Measurements from ENCODE around the gene TTC12.

TTC12 gene

DNA sequence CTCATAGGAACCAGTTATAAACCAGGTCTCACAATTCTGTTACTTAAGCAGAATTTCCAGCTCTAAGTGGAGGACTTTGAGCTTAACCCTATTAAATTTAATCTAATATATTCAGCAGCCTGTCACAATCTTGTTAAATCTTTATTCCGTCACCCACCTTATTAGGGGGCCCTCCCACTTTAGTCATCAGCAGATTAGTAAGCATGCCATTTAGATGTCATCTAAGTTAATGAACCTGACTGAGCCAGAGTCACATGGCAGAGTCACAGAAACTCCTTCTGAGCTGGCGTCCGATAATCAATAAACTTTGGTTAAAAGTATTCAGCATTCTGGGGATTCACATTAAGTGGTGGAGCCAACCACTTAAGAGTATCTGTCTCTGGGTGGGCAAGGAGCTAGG is 35.1 kb downstream of the TTC12 start:
- in situ Hi-C loops (cut with MboI; ENCODE audit: low sequenced_read_pairs) = no loop called here
- no peaks in the 10 kb centered on the region for H3K4me1 ChIP-seq
- H3K9me3 ChIP-seq = no peaks in the 10 kb centered on the region
- no peak for DNase-seq (ENCODE audit: low spot score in 2 of 2)
- no peaks in the 10 kb centered on the region for H3K36me3 ChIP-seq (replicated peaks)
- H3K27me3 ChIP-seq (ENCODE audit: low read depth) = peaks cover 5% of the 10 kb centered on the region; the same call in 1 of the 2 replicates
- no peak overlapping the region for H3K4me3 ChIP-seq

DNA sequence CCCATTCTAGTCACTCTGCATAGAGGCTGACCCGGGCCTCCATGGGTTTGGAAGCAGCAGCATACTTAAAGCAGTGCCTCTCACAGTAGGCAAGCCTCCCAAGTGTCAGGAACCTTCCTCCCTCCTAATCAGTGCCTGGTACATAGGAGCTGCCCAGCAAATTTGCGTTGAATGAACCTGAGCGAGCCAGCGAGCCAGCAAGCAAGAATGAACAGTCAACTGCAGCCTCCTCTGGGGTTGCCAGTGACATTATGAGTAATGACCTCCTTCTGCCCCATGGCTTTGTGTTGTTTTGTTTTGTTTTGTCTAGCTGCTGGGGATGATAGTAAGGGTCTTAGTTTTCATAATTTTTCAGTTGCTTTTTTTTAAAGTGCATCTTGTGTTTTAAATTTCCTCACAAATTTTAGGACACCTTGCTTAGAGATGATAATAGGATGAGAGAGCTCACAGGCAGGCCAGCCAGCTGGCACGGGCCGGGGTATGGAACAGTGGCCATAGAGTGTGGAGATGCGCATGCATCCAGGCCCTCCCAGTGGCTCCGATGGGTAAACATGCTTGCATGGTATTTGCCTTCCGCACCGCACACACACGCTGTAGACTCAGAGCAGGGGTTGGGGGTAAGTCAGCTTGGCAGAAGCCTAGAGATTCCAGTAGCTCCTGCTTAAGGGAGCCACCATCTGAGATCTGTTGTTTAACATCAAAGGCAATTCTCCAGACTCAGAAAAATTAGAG is 36.1 kb downstream of the TTC12 start:
- no peak for DNase-seq (ENCODE audit: low spot score in 2 of 2)
- Histone ChIP-seq H3K36me3 (replicated peaks) (no peaks in the 10 kb centered on the region), H3K27me3 (ENCODE audit: low read depth) (no peaks in the 10 kb centered on the region; the same call in 1 of the 2 replicates), H3K9me3 (no peaks in the 10 kb centered on the region), H3K4me1 (no peaks in the 10 kb centered on the region), H3K4me3 (no peak overlapping the region)
- in situ Hi-C loops (cut with MboI; ENCODE audit: low sequenced_read_pairs) = no loop called here

DNA sequence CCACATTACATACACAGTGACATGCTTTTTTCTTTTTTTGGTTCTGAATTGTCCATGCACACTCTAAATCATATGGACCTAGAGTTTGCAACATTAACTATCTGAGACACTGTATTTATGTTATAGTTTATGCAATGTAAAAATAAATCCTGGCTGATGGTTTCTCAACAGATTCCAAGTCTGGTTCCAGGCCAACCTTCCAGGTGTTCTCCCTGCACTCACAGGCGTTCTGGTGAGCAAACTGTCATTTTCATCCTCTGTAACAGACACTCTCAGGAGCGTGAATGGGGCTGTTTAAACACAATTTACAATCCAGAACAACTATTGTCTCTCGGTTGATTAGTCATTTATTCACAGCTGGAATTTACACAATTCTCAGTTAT is 36.7 kb downstream of the TTC12 start:
- DNase-seq (ENCODE audit: low spot score in 2 of 2) = no peak
- Histone ChIP-seq H3K4me3 (no peak overlapping the region), H3K9me3 (no peaks in the 10 kb centered on the region), H3K36me3 (replicated peaks) (no peaks in the 10 kb centered on the region), H3K4me1 (no peaks in the 10 kb centered on the region), H3K27me3 (ENCODE audit: low read depth) (no peaks in the 10 kb centered on the region)
- in situ Hi-C loops (cut with MboI; ENCODE audit: low sequenced_read_pairs) = no loop called here

DNA sequence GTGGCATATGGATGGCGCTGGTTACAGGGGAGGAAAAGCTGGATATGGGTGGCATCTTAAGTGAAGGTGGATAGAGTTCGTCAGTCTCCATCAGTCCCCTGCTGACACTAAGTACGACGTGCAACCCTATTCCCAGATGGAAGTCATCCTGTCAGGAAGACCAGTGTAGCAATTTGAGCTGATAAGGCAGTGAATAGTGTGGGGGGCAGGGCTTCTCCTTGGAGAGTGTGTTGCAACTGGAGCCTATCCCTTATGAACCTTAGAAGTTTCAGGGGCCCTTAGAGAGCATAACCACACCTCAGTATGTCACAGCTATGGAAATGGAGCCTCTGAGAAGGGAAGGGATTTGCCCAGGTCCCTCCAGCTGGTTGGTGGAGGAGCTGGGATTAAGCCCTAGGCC is 37.1 kb downstream of the TTC12 start:
- Histone ChIP-seq H3K36me3 (replicated peaks) (no peaks in the 10 kb centered on the region), H3K27me3 (ENCODE audit: low read depth) (no peaks in the 10 kb centered on the region), H3K4me1 (no peaks in the 10 kb centered on the region), H3K4me3 (no peak overlapping the region), H3K9me3 (no peaks in the 10 kb centered on the region)
- in situ Hi-C loops (cut with MboI; ENCODE audit: low sequenced_read_pairs) = no loop called here
- no peak for DNase-seq (ENCODE audit: low spot score in 2 of 2)

DNA sequence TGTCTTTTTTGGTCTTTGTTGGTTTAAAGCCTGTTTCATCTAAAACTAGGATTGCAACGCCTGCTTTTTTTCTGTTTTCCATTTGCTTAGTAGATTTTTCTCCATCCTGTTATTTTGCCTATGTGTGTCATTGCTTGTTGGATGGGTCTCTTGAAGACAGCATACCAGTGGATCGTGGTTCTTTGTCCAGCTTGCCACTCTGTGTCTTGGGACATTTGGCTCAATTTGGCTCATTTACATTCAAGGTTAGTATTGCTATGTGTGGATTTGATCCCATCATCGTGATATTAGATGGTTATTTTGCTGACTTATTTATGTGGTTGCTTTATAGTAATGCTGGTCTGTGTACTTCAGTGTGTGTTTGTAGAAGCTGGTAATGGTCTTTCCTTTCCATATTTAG is 41.8 kb downstream of the TTC12 start:
- no peak for DNase-seq (ENCODE audit: low spot score in 2 of 2)
- in situ Hi-C loops (cut with MboI; ENCODE audit: low sequenced_read_pairs) = no loop called here
- no peaks in the 10 kb centered on the region for H3K9me3 ChIP-seq
- no peaks in the 10 kb centered on the region for H3K27me3 ChIP-seq (ENCODE audit: low read depth)
- no peaks in the 10 kb centered on the region for H3K36me3 ChIP-seq (replicated peaks)
- no peaks in the 10 kb centered on the region for H3K4me1 ChIP-seq
- H3K4me3 ChIP-seq = no peak overlapping the region

DNA sequence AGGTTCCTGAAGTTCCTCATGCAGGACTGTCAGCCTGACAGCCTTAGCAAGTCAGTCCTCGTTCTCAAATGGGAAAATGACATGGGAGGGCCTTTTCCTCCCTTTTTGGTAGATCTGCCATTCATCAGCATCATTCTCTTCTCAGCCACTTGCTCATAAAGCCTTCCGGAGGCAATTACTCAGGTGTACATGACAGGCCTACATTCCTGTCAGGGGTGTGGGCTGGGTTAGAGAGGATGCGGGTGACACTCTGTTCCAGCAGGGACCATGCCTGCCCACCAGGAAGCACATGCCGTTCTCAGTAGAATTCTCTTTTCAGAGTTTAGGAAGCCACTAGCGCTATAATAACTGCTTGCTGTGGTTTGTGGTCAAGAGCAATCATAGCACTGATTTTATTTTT is 49.0 kb downstream of the TTC12 start:
- Histone ChIP-seq H3K4me3 (no peak overlapping the region), H3K27me3 (ENCODE audit: low read depth) (0 out of 2 replicates have a peak, but pooled peaks cover 3% of the 10 kb centered on the region), H3K4me1 (no peaks in the 10 kb centered on the region), H3K36me3 (replicated peaks) (no peaks in the 10 kb centered on the region), H3K9me3 (no peaks in the 10 kb centered on the region)
- in situ Hi-C loops (cut with MboI; ENCODE audit: low sequenced_read_pairs) = no loop called here
- no peak for DNase-seq (ENCODE audit: low spot score in 2 of 2)

DNA sequence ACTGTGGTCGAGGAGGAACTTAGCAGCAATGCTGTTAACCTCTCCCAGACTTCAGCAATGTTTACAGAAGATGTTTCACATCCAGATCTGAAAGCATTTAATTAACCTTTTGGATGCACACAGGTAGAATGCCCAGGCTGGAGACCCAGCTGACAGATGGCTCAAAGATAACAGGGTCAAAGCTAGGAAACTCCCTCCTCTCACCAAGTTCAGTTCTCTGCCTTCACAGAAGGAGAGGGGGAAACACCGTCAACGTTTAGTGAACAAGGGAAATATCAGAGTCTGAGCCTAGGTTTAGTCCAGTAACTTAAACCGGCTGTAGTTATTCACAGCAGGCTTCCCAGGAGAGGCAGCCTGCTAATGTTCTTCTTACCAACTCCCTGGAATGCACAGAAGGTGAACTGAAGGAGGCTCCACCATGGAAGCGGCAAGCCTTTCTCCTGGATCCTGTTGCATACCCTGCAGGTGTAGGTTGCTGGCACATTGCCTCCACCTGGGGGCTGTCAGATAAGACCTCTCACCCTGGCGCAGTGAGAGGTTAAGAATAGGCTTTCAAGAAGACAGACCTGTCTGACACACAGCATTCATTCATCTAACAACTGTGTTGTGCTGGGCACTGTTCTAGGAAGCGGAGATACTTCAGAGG is 49.7 kb downstream of the TTC12 start:
- no peaks in the 10 kb centered on the region for H3K4me1 ChIP-seq
- H3K9me3 ChIP-seq = no peaks in the 10 kb centered on the region
- H3K36me3 ChIP-seq (replicated peaks) = no peaks in the 10 kb centered on the region
- in situ Hi-C loops (cut with MboI; ENCODE audit: low sequenced_read_pairs) = no loop called here
- no peak overlapping the region for H3K4me3 ChIP-seq
- H3K27me3 ChIP-seq (ENCODE audit: low read depth) = 0 out of 2 replicates have a peak, but pooled peaks cover 3% of the 10 kb centered on the region
- no peak for DNase-seq (ENCODE audit: low spot score in 2 of 2)

DNA sequence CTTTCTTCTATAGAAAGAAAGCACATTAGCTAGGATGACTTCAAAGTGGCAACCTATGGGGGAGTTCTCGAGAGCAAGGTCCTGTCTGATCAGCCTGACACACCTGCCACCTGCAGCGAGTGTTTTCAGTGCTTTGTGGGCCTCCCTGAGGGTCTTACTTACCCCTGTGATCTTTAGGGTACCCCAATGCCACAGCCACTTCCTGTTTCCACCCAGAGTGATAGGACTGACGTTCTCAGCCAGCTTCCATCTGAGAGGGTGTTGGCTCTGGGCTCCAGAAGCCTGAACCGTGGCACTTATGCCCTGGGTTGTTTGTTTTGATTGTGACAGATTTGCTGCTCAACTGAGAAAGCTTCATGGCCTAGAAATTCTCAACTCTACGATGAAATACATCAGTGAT is 51.5 kb downstream of the TTC12 start:
- no peak for DNase-seq (ENCODE audit: low spot score in 2 of 2)
- H3K27me3 ChIP-seq (ENCODE audit: low read depth) = 0 out of 2 replicates have a peak, but pooled peaks cover 3% of the 10 kb centered on the region
- H3K4me1 ChIP-seq = no peaks in the 10 kb centered on the region
- in situ Hi-C loops (cut with MboI; ENCODE audit: low sequenced_read_pairs) = no loop called here
- H3K9me3 ChIP-seq = no peaks in the 10 kb centered on the region
- H3K36me3 ChIP-seq (replicated peaks) = no peaks in the 10 kb centered on the region
- H3K4me3 ChIP-seq = no peak overlapping the region

DNA sequence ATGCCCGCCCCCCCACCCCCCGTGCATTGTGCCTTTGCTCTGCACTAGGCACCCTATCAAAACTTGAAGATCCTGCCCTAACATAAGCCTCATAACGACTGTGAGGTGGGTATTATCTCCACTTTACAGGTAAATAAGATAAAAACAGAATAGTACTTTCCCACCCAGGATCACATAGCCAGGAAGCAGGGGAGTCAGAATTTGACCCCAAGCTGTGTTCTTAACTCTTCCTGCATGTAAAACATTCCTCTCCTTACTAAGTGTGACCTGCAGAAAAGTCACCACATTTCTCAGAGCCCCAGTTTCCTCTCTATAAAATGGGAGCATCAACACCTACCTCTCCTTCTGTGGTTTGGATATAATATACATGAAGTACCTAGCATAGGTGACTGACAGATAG is 55.0 kb downstream of the TTC12 start:
- no peaks in the 10 kb centered on the region for H3K4me1 ChIP-seq
- H3K36me3 ChIP-seq (replicated peaks) = no peaks in the 10 kb centered on the region
- H3K4me3 ChIP-seq = no peak overlapping the region
- no peaks in the 10 kb centered on the region for H3K9me3 ChIP-seq
- H3K27me3 ChIP-seq (ENCODE audit: low read depth) = no peaks in the 10 kb centered on the region
- in situ Hi-C loops (cut with MboI; ENCODE audit: low sequenced_read_pairs) = no loop called here
- DNase-seq (ENCODE audit: low spot score in 2 of 2) = no peak

DNA sequence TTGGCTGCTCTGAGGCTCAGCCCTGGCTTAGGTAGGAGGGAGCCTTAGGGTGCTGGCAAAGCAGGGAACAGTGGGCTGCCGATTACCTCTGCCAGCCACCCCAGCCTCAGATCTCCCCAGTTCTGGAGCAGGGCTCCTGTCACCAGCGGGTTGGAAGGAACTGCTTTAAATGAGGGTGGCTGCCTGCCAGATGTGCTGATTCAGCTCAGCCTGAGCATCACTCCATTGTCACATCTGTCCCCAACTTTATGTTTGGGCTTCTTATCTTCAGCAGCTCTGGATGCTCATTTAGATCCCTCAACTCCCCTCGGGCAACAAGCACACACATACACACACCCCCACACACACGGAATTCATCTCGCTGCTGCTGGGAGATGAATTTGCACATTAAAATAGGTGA is 56.3 kb downstream of the TTC12 start:
- in situ Hi-C loops (cut with MboI; ENCODE audit: low sequenced_read_pairs) = no loop called here
- no peaks in the 10 kb centered on the region for H3K4me1 ChIP-seq
- no peaks in the 10 kb centered on the region for H3K36me3 ChIP-seq (replicated peaks)
- DNase-seq (ENCODE audit: low spot score in 2 of 2) = no peak
- no peak overlapping the region for H3K4me3 ChIP-seq
- H3K9me3 ChIP-seq = no peaks in the 10 kb centered on the region
- no peaks in the 10 kb centered on the region for H3K27me3 ChIP-seq (ENCODE audit: low read depth)

DNA sequence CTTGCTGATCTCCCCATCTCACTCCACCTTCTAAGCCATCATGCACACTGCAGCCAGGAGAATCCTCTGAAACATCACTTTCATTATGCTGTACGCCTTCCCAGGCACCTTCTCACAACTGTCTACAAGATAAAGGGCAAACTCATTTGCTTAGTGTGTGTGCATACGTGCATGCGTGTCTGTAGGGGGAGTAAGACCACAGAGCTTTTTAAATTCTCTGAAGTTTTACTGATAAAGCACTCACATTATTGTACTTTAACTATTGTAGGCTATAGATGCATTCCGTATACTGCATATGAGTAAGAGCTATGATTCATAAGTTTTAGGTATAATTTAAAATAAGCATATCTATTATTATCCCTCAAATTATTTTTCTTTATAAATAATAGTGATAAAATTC is 57.9 kb downstream of the TTC12 start:
- H3K9me3 ChIP-seq = no peaks in the 10 kb centered on the region
- H3K4me1 ChIP-seq = no peaks in the 10 kb centered on the region
- no peaks in the 10 kb centered on the region for H3K27me3 ChIP-seq (ENCODE audit: low read depth)
- no peak overlapping the region for H3K4me3 ChIP-seq
- in situ Hi-C loops (cut with MboI; ENCODE audit: low sequenced_read_pairs) = no loop called here
- H3K36me3 ChIP-seq (replicated peaks) = no peaks in the 10 kb centered on the region
- DNase-seq (ENCODE audit: low spot score in 2 of 2) = no peak

DNA sequence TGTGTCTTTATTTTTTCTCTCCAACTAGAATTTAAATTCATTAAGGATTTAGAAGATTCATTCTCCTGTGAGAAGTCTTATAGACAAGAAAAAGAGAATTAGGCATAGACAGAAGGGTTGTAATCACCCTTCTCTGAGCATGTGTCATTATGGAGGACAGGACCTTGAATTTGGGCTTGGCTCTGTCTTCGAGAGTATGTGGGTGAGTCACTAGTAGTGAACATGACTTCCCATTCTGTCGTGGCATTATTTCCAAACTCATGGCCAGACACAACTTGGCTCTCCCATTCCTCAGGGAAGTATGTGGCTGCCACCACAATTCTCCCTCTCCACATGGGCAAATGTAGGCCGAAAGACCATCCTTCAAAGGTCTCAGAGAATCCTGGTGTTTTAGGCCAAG is 58.9 kb downstream of the TTC12 start:
- Histone ChIP-seq H3K4me3 (no peak overlapping the region), H3K36me3 (replicated peaks) (no peaks in the 10 kb centered on the region), H3K27me3 (ENCODE audit: low read depth) (no peaks in the 10 kb centered on the region), H3K4me1 (no peaks in the 10 kb centered on the region), H3K9me3 (no peaks in the 10 kb centered on the region)
- in situ Hi-C loops (cut with MboI; ENCODE audit: low sequenced_read_pairs) = no loop called here
- DNase-seq (ENCODE audit: low spot score in 2 of 2) = no peak

DNA sequence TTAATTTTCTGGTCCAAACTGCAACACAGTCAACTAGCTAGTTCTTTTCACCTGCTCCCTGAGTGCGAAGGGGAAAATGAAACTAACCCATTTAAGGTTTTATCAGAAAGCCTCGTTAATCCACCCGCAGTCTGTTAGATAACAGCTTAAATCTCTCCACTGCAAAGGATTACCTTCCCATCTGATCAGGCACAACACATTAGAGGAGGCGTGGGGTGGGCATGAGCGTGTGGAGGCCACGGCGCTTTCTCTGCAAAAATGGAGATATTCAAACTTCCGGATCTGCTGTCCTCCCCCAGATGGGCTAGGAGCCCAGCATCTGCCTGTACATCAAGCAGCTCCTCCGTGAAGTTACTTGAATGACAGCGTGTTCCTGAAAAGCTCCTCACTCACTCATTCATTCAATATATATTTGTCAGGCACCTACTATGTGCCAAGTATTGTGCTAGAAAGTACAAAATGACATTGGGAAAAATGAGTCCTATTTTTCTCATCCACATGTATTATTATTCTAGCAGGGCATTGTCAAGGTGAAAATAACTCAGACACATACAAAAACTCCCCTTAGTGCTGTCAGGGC is 59.7 kb downstream of the TTC12 start:
- Histone ChIP-seq H3K4me3 (no peak overlapping the region), H3K4me1 (no peaks in the 10 kb centered on the region), H3K36me3 (replicated peaks) (no peaks in the 10 kb centered on the region), H3K9me3 (no peaks in the 10 kb centered on the region), H3K27me3 (ENCODE audit: low read depth) (no peaks in the 10 kb centered on the region)
- in situ Hi-C loops (cut with MboI; ENCODE audit: low sequenced_read_pairs) = no loop called here
- no peak for DNase-seq (ENCODE audit: low spot score in 2 of 2)

DNA sequence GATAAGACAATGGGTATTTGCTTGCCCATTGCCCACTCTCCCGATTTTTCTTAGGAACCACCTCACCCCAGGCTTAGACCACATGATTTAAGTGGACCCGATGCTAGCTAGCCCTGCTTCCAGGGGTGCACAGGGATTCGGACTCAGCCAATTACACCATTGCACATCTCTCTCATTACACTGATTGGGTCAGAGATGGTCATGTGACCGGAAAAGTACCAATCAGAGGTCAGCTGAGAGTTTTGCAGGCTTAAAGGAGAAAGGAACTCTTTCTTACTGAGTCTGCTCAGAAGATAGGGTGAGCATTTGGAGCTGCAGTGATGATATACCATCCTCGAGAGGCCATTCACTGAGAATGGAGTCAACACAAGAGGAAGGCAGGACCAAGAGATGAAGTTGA is 61.0 kb downstream of the TTC12 start:
- no peaks in the 10 kb centered on the region for H3K27me3 ChIP-seq (ENCODE audit: low read depth)
- H3K4me1 ChIP-seq = no peaks in the 10 kb centered on the region
- DNase-seq (ENCODE audit: low spot score in 2 of 2) = no peak
- in situ Hi-C loops (cut with MboI; ENCODE audit: low sequenced_read_pairs) = no loop called here
- H3K4me3 ChIP-seq = no peak overlapping the region
- H3K9me3 ChIP-seq = no peaks in the 10 kb centered on the region
- H3K36me3 ChIP-seq (replicated peaks) = no peaks in the 10 kb centered on the region

Data from HAP-1 (cell line).